Measurements from ENCODE around the gene NDUFB11.

NDUFB11 gene

DNA sequence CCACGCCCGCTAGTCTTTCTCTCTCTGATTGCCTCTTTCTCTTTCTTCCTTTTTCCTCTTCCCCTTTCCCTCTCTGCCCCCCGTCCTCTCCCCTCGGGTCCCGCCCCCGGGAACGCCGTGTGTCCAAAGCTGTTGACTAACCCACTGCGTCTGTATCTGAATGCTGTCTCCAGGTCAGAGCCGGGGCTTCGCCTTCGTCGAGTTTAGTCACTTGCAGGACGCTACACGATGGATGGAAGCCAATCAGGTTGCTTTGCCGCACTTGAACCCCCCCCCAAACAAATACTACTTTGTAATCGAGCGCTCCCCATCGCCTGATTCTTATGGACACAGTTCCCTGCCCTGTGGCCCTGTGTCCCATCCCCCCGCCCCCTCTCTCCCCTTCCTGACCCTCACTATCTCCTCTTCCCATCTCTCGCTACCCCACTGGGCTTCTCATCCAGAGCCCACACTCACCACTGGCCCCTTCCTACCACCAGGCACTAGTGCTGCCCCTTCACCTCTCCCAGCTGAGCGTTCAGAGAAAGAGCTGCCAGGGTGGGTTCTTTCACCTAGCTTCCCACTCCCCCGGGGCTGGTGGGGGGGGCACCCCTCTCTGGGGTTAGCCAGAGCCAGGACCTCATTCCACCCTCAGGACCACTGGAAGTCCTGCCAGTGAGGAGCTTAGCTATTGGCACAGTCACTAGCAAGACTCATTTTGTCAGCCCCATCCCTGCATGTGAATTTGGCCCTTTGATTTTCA is 30.5 kb upstream of the NDUFB11 start:
- DNase-seq (ENCODE audit: low read depth in 2 of 2): no peak

DNA sequence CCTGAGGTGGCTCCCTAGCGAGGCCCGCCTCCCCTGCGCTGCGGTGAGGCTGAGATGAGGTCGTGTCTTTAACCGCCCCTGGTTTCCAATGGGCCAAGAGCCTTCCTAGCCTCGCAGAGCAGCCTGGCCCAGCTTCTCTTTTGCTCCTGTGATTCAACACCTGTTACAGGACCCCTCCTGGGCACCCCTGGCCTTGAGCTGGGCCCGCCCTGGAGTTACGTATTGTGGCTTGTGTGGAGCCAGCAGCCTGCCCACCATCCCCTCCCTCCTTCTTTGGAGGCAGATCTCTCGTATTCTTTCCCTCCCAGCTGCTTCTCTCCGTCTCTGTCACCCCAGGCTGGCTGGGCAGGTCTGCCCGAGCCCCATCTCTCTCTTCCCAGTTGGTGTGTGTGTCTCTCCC is 29.9 kb upstream of the NDUFB11 start:
- no peak for DNase-seq (ENCODE audit: low read depth in 2 of 2)

DNA sequence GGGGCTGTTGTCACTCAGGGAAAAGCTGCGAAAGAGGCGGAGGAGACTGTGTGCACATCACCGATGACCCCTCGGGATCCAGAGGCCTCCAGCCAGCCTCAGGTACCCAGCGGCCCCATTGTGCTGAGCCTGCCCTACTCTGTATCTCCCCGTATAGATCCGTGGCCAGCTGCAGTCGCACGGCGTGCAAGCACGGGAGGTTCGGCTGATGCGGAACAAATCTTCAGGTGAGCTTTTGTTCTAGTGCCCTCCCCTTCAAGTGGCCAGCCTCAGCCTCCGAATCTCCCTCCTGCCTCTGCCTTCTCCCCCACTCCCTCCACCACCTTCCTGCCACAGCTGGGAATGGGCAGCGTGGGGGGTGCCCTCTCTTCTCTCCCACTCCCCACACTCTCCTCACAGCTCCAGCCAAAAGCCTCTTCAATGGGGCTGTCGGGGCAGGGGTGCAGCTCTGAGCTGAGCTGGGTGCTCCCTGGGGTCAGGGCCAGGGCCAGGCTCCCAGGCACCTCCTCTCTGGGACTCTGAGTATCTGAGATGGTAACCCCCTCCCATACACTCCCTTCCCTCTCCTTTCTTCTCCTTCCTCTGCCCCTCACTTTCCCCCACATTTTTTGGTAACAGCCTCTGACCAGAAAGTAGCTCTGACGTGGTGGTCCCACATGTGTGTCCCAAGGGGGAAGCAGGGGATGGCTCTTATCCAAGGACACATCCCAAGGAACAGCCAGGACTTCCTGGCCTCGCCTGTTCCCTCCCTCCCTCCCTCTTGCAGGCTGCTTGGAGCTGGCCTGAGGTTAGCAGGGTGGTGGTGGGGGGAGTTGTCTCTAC is 28.7 kb upstream of the NDUFB11 start:
- DNase-seq (ENCODE audit: low read depth in 2 of 2): no peak

DNA sequence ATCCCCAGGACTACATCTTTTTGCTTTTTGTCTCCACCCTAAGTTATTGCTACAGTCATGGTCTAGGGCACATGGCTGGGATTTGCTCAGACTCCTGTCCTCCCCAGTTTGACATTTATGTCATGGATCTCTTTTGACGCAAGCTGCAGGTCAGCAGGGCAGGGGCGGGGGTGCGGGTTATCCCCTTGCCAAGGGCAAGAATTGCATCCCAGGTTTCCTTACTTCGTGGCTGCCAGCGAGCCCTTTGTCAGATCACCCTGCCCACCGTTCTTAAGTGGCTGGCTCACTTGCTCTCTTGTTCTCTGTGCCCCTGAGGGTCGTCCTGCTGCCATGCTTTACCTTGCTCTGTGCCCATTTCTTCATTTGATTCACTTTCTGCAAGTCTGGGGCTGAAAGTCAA is 28.0 kb upstream of the NDUFB11 start:
- no peak for DNase-seq (ENCODE audit: low read depth in 2 of 2)

DNA sequence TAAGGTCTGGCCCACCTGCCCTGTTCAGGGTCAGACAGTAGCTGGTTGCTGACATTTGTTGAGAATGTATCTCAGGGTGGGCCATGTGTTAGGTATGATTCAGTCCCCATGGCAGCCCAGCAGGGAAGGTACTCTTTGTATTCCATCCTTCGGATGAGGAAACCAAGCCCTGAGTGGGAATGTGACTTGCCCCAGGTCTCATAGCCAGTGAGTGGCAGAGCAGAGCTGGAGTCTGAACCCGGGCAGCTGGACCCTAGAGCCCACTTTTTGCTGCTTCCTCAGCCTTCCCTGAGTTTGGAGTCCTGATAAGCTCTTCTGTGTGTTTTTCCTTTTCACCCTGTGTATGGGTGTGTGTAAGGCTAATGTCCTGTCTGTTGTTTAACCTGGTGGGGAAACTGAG is 27.5 kb upstream of the NDUFB11 start:
- no peak for DNase-seq (ENCODE audit: low read depth in 2 of 2)

DNA sequence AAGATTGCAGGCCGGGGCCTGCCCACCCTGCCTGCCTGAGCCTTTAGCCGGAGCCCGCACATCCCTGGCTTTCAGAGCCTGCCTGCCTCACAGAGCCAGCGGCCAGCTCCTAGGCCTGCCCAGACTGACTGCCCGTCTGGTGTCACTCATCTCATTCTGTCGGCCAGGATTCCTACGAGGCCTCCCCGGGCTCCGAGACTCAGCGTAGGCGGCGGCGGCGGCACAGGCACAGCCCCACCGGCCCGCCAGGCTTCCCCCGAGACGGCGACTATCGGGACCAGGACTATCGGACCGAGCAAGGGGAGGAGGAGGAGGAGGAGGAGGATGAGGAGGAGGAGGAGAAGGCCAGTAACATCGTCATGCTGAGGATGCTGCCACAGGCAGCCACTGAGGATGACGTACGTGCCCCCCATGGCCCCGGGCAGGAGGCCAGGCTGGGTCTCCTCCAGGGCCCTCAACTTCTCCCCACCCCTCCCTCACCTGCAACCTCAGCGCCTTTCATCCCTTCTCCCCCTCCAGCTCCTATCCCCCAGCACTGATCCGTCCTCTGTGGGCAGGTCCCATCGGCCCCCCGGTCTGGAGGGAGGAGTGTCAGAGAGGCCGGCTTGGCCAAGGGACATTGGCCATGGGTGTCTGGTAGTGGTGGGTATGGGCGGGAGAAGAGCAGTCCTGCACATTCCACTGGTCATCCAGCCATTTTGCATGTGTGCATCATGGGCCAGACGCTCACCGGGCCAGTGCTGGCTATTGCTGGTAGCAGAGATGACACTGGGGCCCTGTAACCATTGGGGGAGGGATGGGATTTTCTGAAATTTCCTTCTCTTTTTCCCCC is 26.6 kb upstream of the NDUFB11 start:
- no peak for DNase-seq (ENCODE audit: low read depth in 2 of 2)

DNA sequence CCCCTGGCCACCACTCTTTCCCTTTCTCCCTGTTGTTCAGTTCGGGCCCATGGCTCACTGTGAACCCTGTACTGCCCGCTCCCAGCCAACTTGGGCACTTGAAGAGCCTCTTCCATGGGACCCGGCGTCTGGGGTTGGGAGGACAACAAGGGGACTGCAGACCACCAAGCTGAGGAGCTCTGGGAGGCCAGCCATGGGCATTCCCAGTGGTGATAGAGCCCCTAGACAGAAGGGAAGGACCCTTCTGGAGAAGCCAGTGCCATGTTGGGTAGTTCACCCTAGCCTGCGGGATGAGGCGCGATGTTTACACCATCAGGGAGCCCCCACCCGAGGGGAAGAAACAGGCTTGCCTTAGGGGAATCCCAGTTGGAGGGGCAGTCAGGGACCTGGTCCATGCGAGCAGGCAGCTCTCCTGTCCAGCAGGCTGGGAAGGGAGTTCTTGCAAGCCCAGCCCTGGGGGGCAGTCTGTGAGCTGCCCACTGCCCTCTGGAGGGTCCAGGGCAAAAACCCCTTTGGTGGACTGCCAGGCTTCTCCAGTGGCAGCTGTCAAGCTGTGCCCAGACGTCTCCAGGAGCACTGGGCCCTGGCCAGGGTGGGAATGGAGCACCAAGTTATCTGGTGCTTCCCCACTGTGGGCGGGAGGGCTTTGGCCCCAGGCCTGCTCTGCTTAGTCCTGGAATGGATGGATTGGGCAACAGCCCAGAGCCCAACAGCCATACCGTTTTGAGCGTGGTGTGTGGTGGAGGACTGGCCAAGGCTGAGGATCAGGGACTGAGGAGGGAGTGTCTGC is 25.4 kb upstream of the NDUFB11 start:
- DNase-seq (ENCODE audit: low read depth in 2 of 2): no peak

DNA sequence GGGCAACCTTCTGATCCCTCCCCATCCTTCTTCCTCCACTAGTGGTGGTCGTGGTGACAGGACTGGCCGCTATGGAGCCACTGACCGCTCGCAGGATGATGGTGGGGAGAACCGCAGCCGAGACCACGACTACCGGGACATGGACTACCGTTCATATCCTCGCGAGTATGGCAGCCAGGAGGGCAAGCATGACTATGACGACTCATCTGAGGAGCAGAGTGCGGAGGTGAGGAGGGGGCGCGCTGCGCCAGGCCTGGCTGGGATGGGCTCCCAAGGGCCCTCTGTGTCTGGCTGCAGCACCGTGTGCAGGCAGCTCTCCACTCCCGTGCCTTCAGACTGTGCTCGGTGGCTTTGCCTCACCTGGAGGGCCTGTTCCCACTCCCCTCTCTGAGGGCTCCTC is 24.8 kb upstream of the NDUFB11 start:
- no peak for DNase-seq (ENCODE audit: low read depth in 2 of 2)

DNA sequence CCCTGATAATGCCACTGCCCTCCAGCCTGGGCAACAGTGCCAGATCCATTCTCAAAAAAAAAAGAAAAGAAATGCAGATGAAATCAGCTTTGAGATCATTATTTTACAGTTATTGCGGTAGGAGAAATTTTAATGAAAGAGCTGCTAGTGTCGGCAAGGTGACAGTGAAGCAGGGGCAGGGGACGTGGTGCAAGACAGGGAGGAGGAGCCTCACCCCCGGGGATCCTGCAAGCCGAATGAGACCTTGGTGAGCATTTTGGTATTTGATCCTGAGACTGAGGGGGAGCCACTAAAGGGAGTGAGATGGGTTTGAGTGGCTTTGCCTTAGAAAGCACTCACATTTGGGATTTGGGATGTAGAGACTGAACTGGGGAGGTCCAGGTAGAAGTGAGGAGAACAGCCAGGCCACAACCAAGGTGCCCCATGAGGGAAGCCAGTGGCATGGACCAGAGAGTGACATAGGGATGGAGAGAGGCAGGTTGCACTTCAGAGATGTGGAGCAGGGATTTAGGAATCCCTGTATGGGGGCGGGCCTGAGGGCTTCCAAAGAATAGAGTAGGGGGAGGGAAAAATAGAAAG is 24.1 kb upstream of the NDUFB11 start:
- no peak for DNase-seq (ENCODE audit: low read depth in 2 of 2)

DNA sequence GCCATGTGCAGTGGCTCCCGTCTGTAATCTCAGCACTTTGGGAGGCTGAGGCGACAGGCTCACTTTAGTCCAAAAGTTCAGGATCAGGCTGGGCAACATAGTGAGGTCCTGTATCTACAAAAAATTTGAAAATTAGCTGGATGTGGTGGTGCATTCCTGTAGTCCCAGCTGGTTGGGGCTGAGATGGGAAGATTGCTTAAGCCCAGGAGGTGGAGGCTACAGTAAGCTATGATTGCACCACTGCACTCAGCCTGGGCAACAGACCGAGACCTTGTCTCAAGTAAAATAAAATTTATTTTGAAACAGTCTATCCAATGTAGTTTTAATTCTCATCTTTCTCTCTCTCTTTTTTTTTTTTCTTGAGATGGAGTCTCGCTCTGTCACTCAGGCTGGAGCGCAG is 21.6 kb upstream of the NDUFB11 start:
- no peak for DNase-seq (ENCODE audit: low read depth in 2 of 2)

DNA sequence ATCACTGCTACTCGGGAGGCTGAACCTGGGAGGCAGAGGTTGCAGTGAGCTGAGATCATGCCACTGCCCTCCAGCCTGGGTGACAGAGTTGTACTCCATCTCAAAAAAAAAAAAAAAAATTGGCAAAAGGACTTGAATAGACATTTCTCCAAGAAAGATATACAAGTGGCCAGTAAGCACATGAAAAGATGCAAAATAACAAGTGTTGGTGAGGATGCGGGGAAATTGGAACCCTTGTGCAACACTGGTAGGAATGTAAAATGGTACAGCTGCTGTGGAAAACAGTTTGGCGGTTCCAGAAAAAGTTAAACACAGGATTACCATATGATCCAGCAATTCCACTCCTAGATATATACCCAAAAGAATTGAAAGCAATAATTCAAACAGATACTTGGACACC is 19.9 kb upstream of the NDUFB11 start:
- no peak for DNase-seq (ENCODE audit: low read depth in 2 of 2)

DNA sequence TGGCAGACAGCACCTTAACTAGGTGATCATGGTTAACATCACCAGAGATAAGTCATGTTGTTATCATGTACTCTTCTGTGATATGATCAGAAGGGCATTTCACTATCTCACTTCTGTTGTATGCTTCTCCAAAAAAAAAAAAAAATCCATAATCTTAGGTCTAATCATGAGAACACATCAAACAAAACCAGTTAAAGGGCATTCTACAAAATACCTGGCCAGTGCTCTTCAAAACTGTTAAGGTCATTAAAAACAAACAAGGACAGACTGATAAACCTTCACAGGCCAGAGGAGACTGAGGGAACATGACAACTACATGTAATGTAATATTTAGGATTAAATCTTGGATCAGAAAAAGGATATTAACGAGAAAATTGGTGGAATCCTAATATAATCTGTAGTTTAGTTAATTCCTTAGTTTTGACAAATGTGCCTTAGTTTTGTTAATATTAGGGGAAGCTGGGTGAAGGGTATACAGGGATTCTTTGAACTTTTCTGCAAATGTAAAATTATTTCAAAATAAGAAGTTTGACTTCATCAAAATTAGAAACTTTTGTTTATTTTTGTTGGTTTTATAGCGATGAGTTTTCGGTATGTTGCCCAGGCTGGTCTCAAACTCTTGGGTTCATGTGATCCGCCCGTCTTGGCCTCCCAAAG is 18.6 kb upstream of the NDUFB11 start:
- DNase-seq (ENCODE audit: low read depth in 2 of 2): no peak

DNA sequence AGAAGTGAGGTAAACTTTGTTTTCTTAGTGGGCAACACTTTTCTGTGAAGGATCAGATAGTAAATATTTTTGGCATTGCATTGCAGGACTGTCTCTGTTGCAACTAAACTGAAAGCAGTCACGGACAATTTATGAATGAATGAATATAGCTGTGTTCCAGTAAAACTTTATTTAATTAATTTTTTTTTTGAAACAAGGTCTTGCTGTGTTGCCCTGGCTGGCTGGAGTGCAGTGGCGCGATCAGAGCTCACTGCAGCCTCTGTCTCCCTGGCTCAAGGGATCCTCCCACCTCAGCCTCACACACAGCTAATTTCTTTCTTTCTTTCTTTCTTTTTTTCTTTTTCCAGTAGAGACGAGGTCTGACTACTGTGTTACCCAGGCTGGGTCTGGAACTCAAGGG is 16.3 kb upstream of the NDUFB11 start:
- no peak for DNase-seq (ENCODE audit: low read depth in 2 of 2)

DNA sequence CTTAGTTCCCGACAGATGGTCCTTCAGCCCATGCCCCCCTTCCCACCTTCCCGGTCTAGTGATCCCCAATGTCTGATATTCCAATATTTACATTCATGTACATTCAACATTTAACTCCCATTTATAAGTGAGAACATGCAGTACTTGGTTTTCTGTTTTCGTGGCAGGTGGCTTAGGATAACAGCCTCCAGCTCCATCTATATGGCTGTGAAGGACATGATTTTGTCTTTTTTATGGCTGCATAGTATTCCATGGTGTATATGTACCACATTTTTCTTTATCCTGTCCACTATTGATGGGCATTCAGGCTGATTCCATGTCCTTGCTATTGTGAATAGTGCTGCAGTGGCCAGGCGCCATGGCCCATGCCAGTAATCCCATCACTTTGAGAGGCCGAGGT is 14.3 kb upstream of the NDUFB11 start:
- no peak for DNase-seq (ENCODE audit: low read depth in 2 of 2)

DNA sequence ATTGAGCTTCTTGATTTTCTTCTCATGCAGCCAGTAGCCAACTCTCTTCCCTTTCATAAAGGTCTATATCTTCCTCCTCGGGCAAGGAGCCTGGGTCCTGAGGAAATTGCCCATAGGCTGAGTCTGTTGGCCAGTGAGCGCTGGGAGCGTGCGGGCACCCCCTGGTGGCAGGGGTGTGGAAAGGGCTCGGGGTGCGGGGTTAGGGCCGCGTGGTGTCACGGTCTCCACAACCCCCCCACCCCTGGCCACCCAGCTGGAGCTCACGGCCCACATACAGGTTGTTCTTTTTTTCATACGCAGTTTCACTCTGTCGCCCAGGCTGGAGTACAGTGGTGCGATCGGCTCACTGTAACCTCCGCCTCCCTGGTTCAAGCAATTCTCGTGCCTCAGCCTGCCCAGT is 13.6 kb upstream of the NDUFB11 start:
- no peak for DNase-seq (ENCODE audit: low read depth in 2 of 2)

DNA sequence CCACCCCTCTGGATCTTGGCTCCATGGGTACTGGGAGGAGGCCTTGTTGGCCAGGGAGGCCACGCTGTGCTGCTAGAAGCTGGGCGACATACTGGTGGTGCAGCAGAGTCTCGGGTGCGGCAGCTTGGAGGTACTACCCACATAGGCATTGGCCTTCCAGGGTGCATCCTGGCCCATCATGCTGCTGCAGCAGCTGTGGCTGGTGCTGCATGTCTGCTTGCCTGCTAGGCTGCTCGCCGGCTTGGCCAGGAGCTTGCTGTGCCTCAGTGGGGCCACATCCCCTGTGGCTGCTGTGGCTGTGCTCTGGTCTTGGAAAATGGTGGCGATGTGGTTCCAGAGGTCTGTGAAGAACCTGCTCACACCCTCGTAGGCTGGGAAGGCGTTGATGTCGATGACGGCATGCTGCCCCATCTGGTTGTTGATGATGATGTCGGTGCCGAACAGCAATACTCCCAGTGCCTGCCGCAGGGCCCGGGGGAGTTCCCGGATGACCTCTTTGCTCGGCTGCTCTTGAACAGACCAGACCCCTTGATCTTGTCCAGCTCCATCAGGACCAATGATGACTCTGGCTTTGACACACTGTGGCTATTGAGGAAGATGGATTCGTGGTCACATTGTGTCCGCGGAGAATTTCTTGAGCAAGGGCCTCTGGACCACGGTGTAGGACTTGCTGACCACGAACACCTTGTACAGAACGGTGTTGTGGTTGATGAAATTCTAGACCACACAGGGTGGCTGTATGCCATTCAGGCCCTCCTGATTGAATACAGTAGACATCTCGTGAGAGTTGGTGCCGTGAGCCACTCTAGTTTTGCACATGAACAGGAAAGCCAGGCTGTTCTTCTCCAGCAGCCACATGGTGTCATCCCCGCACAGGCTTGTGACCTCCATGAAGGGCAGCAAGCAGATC is 12.4 kb upstream of the NDUFB11 start:
- no peak for DNase-seq (ENCODE audit: low read depth in 2 of 2)

DNA sequence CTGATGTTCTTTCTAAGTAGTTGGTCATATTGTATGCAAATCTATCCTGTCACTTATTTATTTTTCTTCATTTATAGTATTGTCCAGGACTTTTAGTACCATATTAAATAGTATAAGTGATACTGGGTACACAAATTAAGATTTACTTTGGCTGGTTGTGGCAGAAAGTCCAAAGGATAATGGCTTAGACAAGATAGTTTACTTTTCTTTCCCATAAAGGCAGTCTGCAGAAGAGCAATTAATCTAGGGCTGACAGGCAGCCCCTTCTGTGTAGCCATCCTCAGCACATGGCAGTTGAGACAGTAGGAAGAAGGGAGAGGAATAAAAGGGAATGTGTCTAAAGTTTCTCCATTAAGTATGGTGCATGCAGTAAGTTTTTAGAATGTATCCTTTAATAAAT is 6.9 kb upstream of the NDUFB11 start:
- no peak for DNase-seq (ENCODE audit: low read depth in 2 of 2)

DNA sequence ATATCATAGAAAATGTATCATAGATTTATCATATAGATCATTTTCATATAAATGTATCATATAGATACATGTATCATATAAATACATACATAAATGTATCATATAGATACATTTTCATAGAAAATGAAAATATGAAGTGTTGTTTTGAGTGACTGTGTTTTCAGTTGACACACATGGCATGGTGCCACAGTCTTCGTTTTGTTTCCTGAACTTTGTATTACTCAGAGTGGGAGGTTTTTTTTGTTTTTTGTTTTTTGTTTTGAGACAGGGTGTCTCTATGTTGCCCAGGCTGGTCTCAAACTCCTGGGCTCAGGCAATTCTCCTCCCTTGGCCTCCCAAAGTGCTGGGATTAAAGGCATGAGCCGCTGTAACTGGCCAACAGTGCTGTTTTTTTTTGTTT is 4.4 kb upstream of the NDUFB11 start:
- no peak for DNase-seq (ENCODE audit: low read depth in 2 of 2)

DNA sequence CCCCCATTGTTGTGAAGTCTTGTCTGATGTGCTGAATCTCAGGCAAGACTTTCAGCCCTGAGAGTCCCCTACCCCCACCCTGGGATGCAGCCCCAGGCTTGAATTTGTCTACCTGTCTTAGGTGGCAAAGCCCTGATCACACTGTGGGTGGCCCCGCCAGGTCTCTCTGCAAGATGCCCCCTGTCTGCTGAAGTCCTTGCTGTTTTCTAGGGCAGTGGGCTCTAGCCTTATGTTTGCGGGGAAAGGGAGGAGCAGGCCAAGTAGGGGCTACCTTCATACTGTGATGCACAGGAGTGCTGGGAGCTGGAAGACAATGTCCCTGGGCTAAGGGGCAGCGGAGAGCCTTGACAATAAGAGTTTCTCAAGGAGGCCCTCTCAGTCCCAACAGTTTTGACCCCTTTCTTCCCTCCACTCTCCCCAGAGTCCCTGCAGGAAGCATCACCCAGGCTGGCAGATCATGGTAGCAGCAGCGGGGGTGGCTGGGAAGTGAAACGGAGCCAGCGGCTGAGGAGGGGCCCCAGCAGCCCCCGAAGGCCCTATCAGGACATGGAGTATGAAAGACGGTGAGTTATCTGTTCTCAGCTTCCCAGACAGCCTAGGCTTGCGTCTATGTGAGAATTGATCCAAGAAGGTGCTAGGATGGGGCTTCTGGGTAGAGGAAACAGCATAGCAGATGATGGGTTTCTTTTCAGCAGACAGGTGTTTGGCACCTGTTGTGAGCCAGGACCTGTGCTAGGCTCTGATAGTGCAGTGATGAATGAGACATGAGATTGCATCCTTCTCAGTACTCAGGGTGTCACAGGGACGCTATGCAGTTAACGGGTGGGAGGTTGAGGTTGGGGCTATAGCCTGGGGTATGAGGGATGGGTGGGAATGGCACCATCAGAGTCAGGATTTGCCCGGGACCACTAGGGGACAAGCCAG is 2.7 kb upstream of the NDUFB11 start:
- DNase-seq (ENCODE audit: low read depth in 2 of 2): no peak

All from stimulated activated CD8-positive, alpha-beta memory T cell treated with anti-CD3 and anti-CD28 coated beads, Interleukin-2, amount 100 ng/mL, for 1 hour (primary cell).